OCI-LY1 (cell line): ENCODE data around the gene KIAA1328.

ENCODE experiments used
- H2AFZ ChIP-seq: fragments of 200-600 bp; sonication (generic), shearing (Covaris generic); 2 replicates; pipeline ENCODE4 v1.6.0; 2014; ENCODE audit warnings: antibody characterized with exemption, mild to moderate bottlenecking, low read length
- H3F3A ChIP-seq: fragments of 200-600 bp; sonication (generic), shearing (Covaris generic); 2 replicates; pipeline ENCODE4 v1.6.0; 2014; ENCODE audit warnings: mild to moderate bottlenecking, antibody characterized with exemption, low read length, moderate library complexity; ENCODE audit not compliant: insufficient read depth
- H3K27ac ChIP-seq: fragments of 200-600 bp; sonication (generic); 2 replicates; pipeline ENCODE4 v1.5.1; 2014; ENCODE audit warnings: low read length, mixed run types, mild to moderate bottlenecking, low read depth; ENCODE audit not compliant: poor library complexity, severe bottlenecking
- H3K27me3 ChIP-seq: fragments of 200-600 bp; sonication (generic); 2 replicates; pipeline ENCODE4 v1.6.0; 2014; ENCODE audit warnings: antibody characterized with exemption, mild to moderate bottlenecking, low read length, moderate library complexity; ENCODE audit not compliant: insufficient read depth
- H3K36me3 ChIP-seq: fragments of 200-600 bp; sonication (generic); 2 replicates; pipeline ENCODE4 v1.6.1; 2014; ENCODE audit warnings: mild to moderate bottlenecking, antibody characterized with exemption, low read length, moderate library complexity, mixed read lengths; ENCODE audit not compliant: insufficient read depth
- H3K4me1 ChIP-seq: fragments of 200-600 bp; sonication (generic); 2 replicates; pipeline ENCODE4 v1.5.1; 2014; ENCODE audit warnings: mild to moderate bottlenecking, low read length, moderate library complexity; ENCODE audit not compliant: insufficient read depth, severe bottlenecking
- H3K4me2 ChIP-seq: fragments of 200-600 bp; sonication (generic), shearing (Covaris generic); 2 replicates; pipeline ENCODE4 v1.6.1; 2014; ENCODE audit warnings: low read length
- H3K4me3 ChIP-seq: fragments of 200-600 bp; sonication (generic); 2 replicates; pipeline ENCODE4 v1.5.1; 2014; ENCODE audit warnings: low read length, low read depth, mild to moderate bottlenecking, mixed read lengths; ENCODE audit not compliant: poor library complexity, severe bottlenecking
- H3K79me2 ChIP-seq: fragments of 200-600 bp; shearing (Covaris generic); 2 replicates; pipeline ENCODE4 v1.6.1; 2016; ENCODE audit warnings: mixed run types, low read length, mixed read lengths; ENCODE audit not compliant: insufficient read depth
- H3K9ac ChIP-seq: fragments of 200-600 bp; sonication (generic), shearing (Covaris generic); 2 replicates; pipeline ENCODE4 v1.6.1; 2014; ENCODE audit warnings: mild to moderate bottlenecking, low read length, mixed read lengths
- H3K9me2 ChIP-seq: fragments of 200-600 bp; sonication (generic), shearing (Covaris generic); 2 replicates; pipeline ENCODE4 v1.6.1; 2014; ENCODE audit warnings: low read depth, mild to moderate bottlenecking, low read length, mixed read lengths
- H3K9me3 ChIP-seq: fragments of 200-600 bp; shearing (Covaris generic); 2 replicates; pipeline ENCODE4 v1.6.1; 2014; ENCODE audit warnings: low read length, mixed read lengths
- H4K20me1 ChIP-seq: fragments of 200-600 bp; sonication (generic), shearing (Covaris generic); 2 replicates; pipeline ENCODE4 v1.6.0; 2016; ENCODE audit warnings: mild to moderate bottlenecking, low read length; ENCODE audit not compliant: insufficient read depth
- CTCF ChIP-seq: fragments of 200-600 bp; sonication (generic), shearing (Covaris generic); IDR thresholded peaks from 2 replicates; pipeline ENCODE4 v1.5.1; 2017; ENCODE audit warnings: mild to moderate bottlenecking, antibody characterized with exemption, low read length, moderate library complexity, mixed read lengths
- EZH2 ChIP-seq: fragments of 200-600 bp; sonication (generic), shearing (Covaris generic); IDR thresholded peaks from 2 replicates; pipeline ENCODE4 v1.8.0; 2017; ENCODE audit warnings: borderline replicate concordance, mixed run types, mild to moderate bottlenecking, antibody characterized with exemption, low read length, moderate library complexity, mixed read lengths

KIAA1328 gene

GRCh38 chr18:37156330-37156942 lies 327.5 kb downstream of the KIAA1328 start:
- no peak for TF ChIP-seq EZH2
- no peak for TF ChIP-seq CTCF
- Histone ChIP-seq H3K9me3 (no peaks in the 10 kb centered on the region), H3K36me3 (no peaks in the 10 kb centered on the region), H3K4me2 (no peak overlapping the region), H3K9ac (no peak overlapping the region), H3K4me3 (no peak overlapping the region), H4K20me1 (no peaks in the 10 kb centered on the region), H3F3A (no peaks in the 10 kb centered on the region), H3K4me1 (no peaks in the 10 kb centered on the region), H3K27ac (no peak overlapping the region), H3K27me3 (no peaks in the 10 kb centered on the region), H2AFZ (no peak overlapping the region), H3K9me2 (no peaks in the 10 kb centered on the region), H3K79me2 (no peaks in the 10 kb centered on the region)

- Histone ChIP-seq H3K9ac (no peak overlapping the region), H3K36me3 (no peaks in the 10 kb centered on the region), H3F3A (no peaks in the 10 kb centered on the region), H3K27ac (no peak overlapping the region), H3K79me2 (no peaks in the 10 kb centered on the region), H3K4me1 (no peaks in the 10 kb centered on the region), H2AFZ (no peak overlapping the region), H3K9me2 (no peaks in the 10 kb centered on the region), H3K4me3 (no peak overlapping the region), H3K27me3 (no peaks in the 10 kb centered on the region), H4K20me1 (no peaks in the 10 kb centered on the region), H3K4me2 (no peak overlapping the region), H3K9me3 (no peaks in the 10 kb centered on the region)
- TF ChIP-seq EZH2: no peak
- no peak for TF ChIP-seq CTCF
Measured at GRCh38 chr18:37160038-37160820, 331.3 kb downstream of the KIAA1328 start.

- Histone ChIP-seq H3K9me2 (no peaks in the 10 kb centered on the region), H3K4me3 (no peak overlapping the region), H3K9ac (no peak overlapping the region), H3F3A (no peaks in the 10 kb centered on the region), H3K27ac (no peak overlapping the region), H3K36me3 (no peaks in the 10 kb centered on the region), H3K79me2 (no peaks in the 10 kb centered on the region), H4K20me1 (no peaks in the 10 kb centered on the region), H3K9me3 (no peaks in the 10 kb centered on the region), H3K27me3 (no peaks in the 10 kb centered on the region), H2AFZ (no peak overlapping the region), H3K4me2 (no peak overlapping the region), H3K4me1 (no peaks in the 10 kb centered on the region)
- TF ChIP-seq CTCF (no peak), EZH2 (no peak)
Measured at GRCh38 chr18:37161491-37161890, 332.6 kb downstream of the KIAA1328 start.
